SW 1271 (cell line): ENCODE data around the gene C5orf22.

ENCODE experiments used
- DNase-seq, 2 experiments: peaks; one replicate each; lab custom pipeline; 2025; lab: John Stamatoyannopoulos, UW

C5orf22 gene

DNA sequence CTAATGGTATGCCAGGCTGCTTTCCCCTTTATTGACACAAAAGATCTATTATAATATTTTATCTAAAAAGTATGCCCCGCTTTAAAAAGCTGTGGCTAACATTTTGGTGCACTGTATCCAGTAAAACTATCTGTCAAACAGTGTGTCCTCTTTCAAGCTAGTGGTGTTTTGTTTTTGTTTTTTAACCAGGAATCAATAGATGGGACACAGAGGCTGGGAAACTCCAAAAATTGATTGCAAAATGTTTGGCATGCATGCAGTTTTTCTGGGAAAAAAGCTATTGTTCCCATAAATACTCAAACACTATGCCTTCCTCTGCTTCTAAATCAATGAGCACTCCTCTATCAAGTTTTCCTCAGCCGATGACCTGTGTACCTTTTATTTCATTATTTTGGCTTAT lies 72.5 kb downstream of the C5orf22 start:
- DNase-seq, result no peak
